ENCODE data around the gene TNN.

Gene TNN

DNA sequence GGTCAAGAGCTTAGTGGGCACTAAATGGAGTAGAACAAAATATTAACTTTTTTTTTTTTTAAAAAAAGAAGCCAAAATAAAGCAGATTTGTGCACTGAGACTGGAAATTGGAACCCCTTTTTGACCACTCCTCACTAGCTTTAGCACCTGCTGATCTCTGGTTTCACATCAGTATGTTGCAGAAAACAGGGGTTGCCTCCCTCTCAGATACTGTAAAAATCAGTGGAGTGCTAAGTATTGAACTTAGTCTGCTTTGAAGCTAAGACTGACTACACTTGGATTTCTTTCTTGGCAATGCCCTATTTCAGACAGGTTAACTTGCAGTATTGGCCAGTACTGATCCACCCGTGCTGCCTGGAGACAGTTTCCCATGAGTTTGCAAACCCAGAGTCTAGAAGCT lies 127.6 kb downstream of the TNN start:
- no peak overlapping the region for H3K4me3 ChIP-seq (ENCODE audit: control insufficient read depth, low read depth, low read length)
- no peak for DNase-seq (ENCODE audit: low read depth)
- TF ChIP-seq, protein P1, sequence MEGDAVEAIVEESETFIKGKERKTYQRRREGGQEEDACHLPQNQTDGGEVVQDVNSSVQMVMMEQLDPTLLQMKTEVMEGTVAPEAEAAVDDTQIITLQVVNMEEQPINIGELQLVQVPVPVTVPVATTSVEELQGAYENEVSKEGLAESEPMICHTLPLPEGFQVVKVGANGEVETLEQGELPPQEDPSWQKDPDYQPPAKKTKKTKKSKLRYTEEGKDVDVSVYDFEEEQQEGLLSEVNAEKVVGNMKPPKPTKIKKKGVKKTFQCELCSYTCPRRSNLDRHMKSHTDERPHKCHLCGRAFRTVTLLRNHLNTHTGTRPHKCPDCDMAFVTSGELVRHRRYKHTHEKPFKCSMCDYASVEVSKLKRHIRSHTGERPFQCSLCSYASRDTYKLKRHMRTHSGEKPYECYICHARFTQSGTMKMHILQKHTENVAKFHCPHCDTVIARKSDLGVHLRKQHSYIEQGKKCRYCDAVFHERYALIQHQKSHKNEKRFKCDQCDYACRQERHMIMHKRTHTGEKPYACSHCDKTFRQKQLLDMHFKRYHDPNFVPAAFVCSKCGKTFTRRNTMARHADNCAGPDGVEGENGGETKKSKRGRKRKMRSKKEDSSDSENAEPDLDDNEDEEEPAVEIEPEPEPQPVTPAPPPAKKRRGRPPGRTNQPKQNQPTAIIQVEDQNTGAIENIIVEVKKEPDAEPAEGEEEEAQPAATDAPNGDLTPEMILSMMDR (conservative IDR thresholded peaks at IDR 0.05; ENCODE audit: control insufficient read depth, insufficient read depth, low read depth, low read length) = no peak

- TF ChIP-seq, protein P1 (conservative IDR thresholded peaks at IDR 0.05; ENCODE audit: control insufficient read depth, insufficient read depth, low read depth, low read length) = no peak
- H3K4me3 ChIP-seq (ENCODE audit: control insufficient read depth, low read depth, low read length) = no peak overlapping the region
- no peak for DNase-seq (ENCODE audit: low read depth)
Measured at GRCh38 chr1:175195798-175196197, 128.2 kb downstream of the TNN start.

- TF ChIP-seq, protein P1 (conservative IDR thresholded peaks at IDR 0.05; ENCODE audit: control insufficient read depth, insufficient read depth, low read depth, low read length) = no peak
- no peak overlapping the region for H3K4me3 ChIP-seq (ENCODE audit: control insufficient read depth, low read depth, low read length)
Measured at GRCh38 chr1:175197531-175197930, 129.9 kb downstream of the TNN start.

More at GRCh38 chr1:175197531-175197930, 129.9 kb downstream of the TNN start:
- no peak for DNase-seq (ENCODE audit: low read depth)

Data from fibroblast of mammary gland (primary cell).